ENCODE measurements around the gene OSBPL8. TPM values are rescaled to one million over a fixed set of nuclear protein-coding genes. Genes with fewer than 3 reads are reported as not detected.

OSBPL8 gene
- total and polyA plus RNA-seq, 9 of the 15 experiments (the other 6 are each of a cell fraction or from before 2014, with no cell fraction given) = 17.4 to 82.7 (median 42.8) TPM

DNA sequence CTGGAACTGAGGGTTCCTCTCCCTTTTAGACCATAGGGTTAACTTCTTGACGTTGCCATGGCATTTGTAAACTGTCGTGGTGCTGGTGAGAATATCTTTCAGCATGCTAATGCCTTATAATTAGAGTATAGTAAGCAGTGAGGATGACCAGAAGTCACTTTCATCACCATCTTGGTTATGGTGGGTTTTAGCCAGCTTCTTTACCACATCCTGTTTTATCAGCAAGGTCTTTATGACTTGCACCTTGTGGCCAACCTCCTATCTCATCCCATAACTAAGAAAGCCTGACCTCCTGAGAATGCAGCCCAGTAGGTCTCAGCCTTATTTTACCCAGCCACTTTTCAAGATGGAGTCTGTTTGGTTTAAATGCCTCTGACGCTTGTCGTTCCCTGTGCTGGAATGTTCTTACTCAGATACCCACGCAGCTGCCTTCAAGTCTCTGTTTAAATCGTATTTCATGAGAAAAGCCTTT, 255.5 kb downstream of the OSBPL8 start (continued):
- no peak for TF ChIP-seq ZNF398 (CRISPR knock-in tag; IDR thresholded peaks at IDR 0.05)
- no peak for TF ChIP-seq ZNF165 (CRISPR knock-in tag; IDR thresholded peaks at IDR 0.05; ENCODE audit: borderline replicate concordance)
- TF ChIP-seq, protein P1, sequence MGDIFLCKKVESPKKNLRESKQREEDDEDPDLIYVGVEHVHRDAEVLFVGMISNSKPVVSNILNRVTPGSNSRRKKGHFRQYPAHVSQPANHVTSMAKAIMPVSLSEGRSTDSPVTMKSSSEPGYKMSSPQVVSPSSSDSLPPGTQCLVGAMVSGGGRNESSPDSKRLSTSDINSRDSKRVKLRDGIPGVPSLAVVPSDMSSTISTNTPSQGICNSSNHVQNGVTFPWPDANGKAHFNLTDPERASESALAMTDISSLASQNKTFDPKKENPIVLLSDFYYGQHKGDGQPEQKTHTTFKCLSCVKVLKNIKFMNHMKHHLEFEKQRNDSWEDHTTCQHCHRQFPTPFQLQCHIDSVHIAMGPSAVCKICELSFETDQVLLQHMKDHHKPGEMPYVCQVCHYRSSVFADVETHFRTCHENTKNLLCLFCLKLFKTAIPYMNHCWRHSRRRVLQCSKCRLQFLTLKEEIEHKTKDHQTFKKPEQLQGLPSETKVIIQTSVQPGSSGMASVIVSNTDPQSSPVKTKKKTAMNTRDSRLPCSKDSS (IDR thresholded peaks at IDR 0.05; ENCODE audit: low read depth, partially characterized antibody) = no peak
- TF ChIP-seq KHSRP (IDR thresholded peaks at IDR 0.05) = no peak
- peak in 1 of 2 experiments; percentile 55; a peak in 1 of 4 replicates for TF ChIP-seq TEAD1 (CRISPR knock-in tag; IDR thresholded peaks at IDR 0.05)
- TF ChIP-seq, protein P2, sequence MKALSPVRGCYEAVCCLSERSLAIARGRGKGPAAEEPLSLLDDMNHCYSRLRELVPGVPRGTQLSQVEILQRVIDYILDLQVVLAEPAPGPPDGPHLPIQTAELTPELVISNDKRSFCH (CRISPR knock-in tag; IDR thresholded peaks at IDR 0.05) = 0 out of 2 replicates have a peak, but pooled peaks have one; percentile 29
- TF ChIP-seq, protein P2 (tag; IDR thresholded peaks at IDR 0.05) = peak; percentile 95
- TF ChIP-seq ZNF175 (CRISPR knock-in tag; IDR thresholded peaks at IDR 0.05; ENCODE audit: low read depth) = peak; percentile 78; the same call in 1 of the 2 replicates
- TF ChIP-seq, protein P3, sequence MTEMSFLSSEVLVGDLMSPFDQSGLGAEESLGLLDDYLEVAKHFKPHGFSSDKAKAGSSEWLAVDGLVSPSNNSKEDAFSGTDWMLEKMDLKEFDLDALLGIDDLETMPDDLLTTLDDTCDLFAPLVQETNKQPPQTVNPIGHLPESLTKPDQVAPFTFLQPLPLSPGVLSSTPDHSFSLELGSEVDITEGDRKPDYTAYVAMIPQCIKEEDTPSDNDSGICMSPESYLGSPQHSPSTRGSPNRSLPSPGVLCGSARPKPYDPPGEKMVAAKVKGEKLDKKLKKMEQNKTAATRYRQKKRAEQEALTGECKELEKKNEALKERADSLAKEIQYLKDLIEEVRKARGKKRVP (CRISPR knock-in tag; IDR thresholded peaks at IDR 0.05) = peak; percentile 66
- TF ChIP-seq BRF1 (IDR thresholded peaks at IDR 0.05; ENCODE audit: borderline replicate concordance, extremely low read depth, insufficient read length) = no peak
- TF ChIP-seq MEF2A (IDR thresholded peaks at IDR 0.05; ENCODE audit: control insufficient read depth, low read depth, low read length) = no peak
- TF ChIP-seq SP2 (IDR thresholded peaks at IDR 0.05; ENCODE audit: extremely low read depth, low read depth, low read length, poor library complexity, severe bottlenecking) = no peak
- no peak for TF ChIP-seq ZNF644 (tag; IDR thresholded peaks at IDR 0.05; ENCODE audit: low read depth)
- TF ChIP-seq IRF1 (CRISPR knock-in tag; IDR thresholded peaks at IDR 0.05; ENCODE audit: borderline replicate concordance) = no peak
- no peak for TF ChIP-seq POLR2AphosphoS2 (IDR thresholded peaks at IDR 0.05; ENCODE audit: low read length)
- TF ChIP-seq KAT2B (IDR thresholded peaks at IDR 0.05; ENCODE audit: low read depth, low read length) = no peak
- TF ChIP-seq MECOM (CRISPR knock-in tag; IDR thresholded peaks at IDR 0.05) = peak; percentile 44; the same call in 1 of the 2 replicates
- no peak for TF ChIP-seq JUN (IDR thresholded peaks at IDR 0.05; ENCODE audit: borderline replicate concordance, low read depth, low read length)
- TF ChIP-seq JUN (CRISPR knock-in tag; IDR thresholded peaks at IDR 0.05; ENCODE audit: borderline replicate concordance) = no peak
- TF ChIP-seq CHAMP1 (IDR thresholded peaks at IDR 0.05) = no peak
